GM18870 (cell line): Measurements from ENCODE around the gene MPRIP.

Experiments used
- ATAC-seq: cut with Tn5 transposase; IDR thresholded peaks from one replicate; pipeline ENCODE4 v1.9.1; 2021; ENCODE audit warnings: moderate library complexity; ENCODE audit not compliant: unreplicated experiment

Gene MPRIP

GRCh38 chr17:17227608-17228520 is 185.6 kb downstream of the MPRIP start:
- ATAC-seq = no peak

GRCh38 chr17:17228521-17229279 is 186.4 kb downstream of the MPRIP start:
- no peak for ATAC-seq

- ATAC-seq = no peak
Measured at GRCh38 chr17:17229416-17230384, 187.4 kb downstream of the MPRIP start.

- ATAC-seq = no peak
Measured at GRCh38 chr17:17231621-17232302, 189.5 kb downstream of the MPRIP start.

GRCh38 chr17:17232303-17232621 is 190.0 kb downstream of the MPRIP start:
- ATAC-seq = no peak

GRCh38 chr17:17235212-17236174 is 193.2 kb downstream of the MPRIP start:
- no peak for ATAC-seq

GRCh38 chr17:17236295-17237025 is 194.2 kb downstream of the MPRIP start:
- ATAC-seq = no peak

- ATAC-seq = peak; percentile 61
Measured at GRCh38 chr17:17237026-17237799, 195.0 kb downstream of the MPRIP start, which contains the start of gene FLCN. FLCN (minus strand) TSS chr17:17237168; CDS start chr17:17228137, 9,031 bp downstream.

- ATAC-seq = no peak
Measured at GRCh38 chr17:17239832-17240231, 197.6 kb downstream of the MPRIP start.

GRCh38 chr17:17241656-17242055 is 199.4 kb downstream of the MPRIP start:
- ATAC-seq = no peak

GRCh38 chr17:17242246-17242645 is 200.0 kb downstream of the MPRIP start:
- ATAC-seq = no peak
